NK-92 treated with Interleukin-12 subunit alpha and Interleukin-12 subunit beta, amount 100 ng/mL, for 24 hours (cell line): ENCODE results near the gene EIF5AL1.
"Not testable (repeated sequence)": the region's sequence is repeated elsewhere in the genome, so short reads cannot be mapped to it uniquely, and the experiment has no call there.

Source experiments
- DNase-seq: peaks from one replicate; lab custom pipeline; 2025; lab: John Stamatoyannopoulos, UW

EIF5AL1 gene

GRCh38 chr10:79556961-79557360, 44.6 kb downstream of the EIF5AL1 start:
- not testable (repeated sequence) for DNase-seq

GRCh38 chr10:79559726-79560125, 47.4 kb downstream of the EIF5AL1 start:
- no peak for DNase-seq

GRCh38 chr10:79560160-79560709, 47.9 kb downstream of the EIF5AL1 start, which contains the start of gene SFTPA2:
Gene SFTPA2 (minus strand): TSS chr10:79560407. CDS start chr10:79559483, 924 bp downstream.
- no peak for DNase-seq

GRCh38 chr10:79561257-79561656, 48.9 kb downstream of the EIF5AL1 start:
- no peak for DNase-seq

GRCh38 chr10:79562135-79562756, 49.9 kb downstream of the EIF5AL1 start:
- peak; percentile 32 for DNase-seq

- no peak for DNase-seq
These were observed 51.1 kb downstream of the EIF5AL1 start for GRCh38 chr10:79563426-79563825.
